ENCODE data around the gene HOXD13.

Gene HOXD13

DNA sequence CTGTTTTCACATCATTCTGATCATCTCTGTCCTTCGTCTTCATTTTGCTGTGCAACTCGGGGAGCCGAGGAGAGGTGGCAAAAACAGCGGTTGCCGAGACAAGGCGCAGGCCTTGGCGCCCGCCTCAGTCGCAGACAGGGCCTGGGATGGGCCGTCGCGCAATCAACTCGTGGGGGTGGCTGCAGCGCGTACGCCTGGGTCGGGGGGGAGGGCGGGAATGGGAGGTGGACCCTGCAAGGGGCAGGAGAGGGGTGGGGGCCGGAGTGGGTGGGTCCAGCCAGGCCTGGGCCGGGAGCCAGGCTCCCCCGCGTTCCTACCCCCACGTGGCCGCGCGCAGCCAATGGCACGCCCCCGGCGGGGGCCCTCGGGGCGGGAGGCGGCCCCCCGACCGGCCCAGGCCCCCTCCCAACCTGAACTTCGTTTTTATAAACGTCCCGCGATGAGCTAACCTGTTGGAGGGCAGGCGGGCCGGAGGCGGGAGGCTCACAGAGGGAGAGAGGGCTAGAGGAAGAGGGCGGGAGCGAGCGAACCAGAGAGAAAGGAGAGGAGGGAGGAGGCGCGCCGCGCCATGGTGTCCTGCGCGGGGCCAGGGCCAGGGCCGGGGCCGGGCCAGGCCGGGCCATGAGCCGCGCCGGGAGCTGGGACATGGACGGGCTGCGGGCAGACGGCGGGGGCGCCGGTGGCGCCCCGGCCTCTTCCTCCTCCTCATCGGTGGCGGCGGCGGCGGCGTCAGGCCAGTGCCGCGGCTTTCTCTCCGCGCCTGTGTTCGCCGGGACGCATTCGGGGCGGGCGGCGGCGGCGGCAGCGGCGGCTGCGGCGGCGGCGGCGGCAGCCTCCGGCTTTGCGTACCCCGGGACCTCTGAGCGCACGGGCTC is at the start of gene HOXD13:
Gene HOXD13 (plus strand): TSS at position 452 of the 875 bp plus-strand sequence. CDS start 170 bp downstream, at position 622.
- no peak for DNase-seq (ENCODE audit: low spot score)

DNA sequence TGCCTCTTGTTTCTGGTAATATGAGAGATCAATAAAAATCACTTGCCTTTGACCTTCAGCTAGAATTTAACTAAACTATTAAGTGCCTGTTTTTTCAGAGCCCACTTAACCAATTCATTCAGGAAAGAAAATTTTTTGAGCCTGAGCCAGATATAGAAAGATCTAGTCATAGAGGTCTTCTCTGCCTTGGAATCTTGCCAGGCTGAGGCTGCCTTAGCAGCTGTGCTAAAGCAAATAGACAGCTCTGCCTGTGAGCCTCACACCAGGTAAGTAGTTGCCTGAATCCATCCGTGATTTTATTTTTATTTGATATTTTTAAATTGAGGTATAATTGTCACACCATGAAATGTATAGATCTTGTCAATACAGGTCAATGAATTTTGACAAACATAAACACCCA is 36.1 kb upstream of the HOXD13 start:
- no peak for DNase-seq (ENCODE audit: low spot score)

DNA sequence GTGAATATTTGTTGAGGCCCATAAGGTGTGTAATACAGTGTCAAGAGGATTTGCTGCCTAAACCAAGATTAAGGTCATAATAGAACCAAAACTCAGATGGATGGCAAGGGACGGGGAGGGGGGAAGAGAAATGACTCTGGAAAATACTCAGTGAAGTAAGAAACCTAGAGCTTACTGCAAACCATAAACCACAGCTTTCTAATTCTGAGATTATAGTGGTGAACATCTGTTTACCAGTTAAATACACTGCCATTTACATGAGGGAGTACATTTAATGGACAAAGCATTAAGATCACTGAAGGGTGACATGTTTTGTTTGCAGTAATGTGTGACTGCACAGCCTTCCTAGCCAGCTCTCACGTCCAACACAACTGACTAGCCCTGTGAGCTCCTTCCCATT is 28.6 kb upstream of the HOXD13 start:
- DNase-seq (ENCODE audit: low spot score) = no peak

DNA sequence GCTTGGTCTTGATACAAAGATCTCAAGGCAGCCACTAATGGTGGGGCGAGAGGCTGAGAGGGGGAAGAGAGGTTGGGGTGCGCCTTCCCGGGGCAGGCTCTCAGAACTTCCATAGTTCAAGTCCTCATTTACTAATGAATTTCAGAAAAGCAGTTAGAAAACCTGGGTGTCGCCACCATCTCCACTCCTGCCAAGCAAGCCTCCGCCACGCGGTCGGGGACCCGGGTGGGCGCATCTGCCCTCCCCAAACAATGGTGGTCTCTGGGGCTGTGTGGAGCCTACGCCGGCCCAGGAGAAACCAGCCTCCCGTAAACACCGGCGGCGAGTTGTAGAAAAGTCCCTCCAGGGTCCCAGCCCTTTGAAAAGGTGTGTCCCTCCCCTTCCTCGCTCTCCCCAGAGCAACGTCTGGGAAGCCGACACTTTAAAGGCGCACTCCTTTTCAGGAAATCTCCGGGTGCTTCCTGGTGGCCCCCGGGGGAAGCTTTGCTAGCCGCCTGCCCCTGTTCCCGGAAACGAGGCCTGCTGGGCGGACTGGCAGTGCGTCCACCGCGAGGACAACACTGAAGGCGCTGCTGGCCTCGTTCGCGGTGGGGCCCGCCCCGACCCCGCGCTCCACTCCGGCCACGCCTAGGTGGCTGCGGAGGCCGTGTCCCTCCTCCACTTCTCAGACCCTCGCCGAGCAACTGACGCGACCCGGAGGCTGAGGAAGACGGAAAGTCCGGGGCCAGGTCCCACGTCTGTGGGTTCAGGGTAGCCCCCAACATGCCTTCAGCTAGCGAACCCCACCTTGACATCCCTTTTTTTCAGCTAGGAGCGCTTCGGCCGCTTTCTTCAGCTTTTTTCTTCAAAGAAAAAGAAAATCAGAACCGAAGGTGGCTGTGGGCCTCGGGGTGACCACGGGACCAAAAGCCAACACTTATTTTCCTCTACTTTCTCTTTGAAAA is 25.6 kb upstream of the HOXD13 start:
- DNase-seq (ENCODE audit: low spot score) = no peak

DNA sequence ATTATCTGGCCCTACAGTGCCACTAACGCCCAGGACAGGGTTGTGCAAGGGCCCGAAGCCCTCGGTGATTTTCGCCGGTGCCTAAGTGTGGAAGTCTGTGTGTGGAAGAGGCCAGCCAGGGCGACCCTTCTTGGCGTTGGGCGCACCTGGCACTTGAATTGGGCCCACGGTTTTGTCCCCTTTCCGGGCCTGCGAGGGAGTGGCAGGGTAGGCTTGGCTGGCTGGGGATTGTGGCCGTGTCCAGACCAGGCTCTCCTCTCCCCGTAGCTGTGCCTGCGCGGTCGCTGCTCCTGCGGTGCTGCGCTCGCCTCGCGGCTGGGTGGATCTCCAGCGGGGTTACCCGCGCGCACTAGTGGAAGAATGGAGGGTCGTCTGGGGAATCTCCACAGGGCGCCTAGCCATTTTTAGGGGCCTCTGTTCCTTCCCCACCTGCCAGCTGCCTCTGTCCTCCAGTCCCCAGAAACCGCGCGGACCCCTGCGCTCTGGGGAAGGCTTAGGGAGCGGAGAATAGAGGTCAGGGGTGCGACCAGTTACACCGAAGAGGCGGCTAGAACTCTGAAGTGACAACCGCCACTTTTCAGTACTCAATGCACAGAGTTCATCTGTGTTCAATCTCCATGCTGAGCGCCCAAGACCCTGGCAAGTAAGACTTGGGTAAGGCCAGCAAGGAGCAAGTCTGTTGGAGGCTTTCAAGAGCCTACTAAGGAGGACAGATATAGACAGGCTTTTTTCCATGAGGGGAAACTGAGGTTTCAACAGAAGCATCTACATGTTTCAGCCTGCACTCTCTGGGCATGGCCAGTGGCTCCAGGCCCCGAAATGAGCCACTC is 24.7 kb upstream of the HOXD13 start:
- DNase-seq (ENCODE audit: low spot score) = no peak

DNA sequence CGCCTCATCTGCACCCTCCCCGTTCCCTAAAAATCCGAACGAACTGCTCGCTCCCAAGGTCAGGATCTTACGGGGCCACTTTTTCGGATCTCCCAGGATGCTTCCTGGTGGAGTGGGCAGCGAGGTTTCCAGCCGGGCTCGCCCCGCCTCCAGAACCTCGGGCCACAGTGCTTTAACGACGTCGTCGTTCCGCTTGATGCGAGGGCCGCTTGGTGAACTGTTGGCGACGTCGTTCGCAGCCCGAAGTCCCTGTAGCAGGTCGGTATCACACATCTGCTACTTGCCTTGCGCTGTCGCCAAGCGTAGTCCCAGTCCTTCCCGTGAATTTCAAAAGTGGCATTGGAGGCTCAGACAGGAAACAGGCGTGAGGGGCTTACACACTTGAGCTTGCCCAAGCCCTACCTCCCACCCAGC is 24.1 kb upstream of the HOXD13 start:
- DNase-seq (ENCODE audit: low spot score) = no peak

DNA sequence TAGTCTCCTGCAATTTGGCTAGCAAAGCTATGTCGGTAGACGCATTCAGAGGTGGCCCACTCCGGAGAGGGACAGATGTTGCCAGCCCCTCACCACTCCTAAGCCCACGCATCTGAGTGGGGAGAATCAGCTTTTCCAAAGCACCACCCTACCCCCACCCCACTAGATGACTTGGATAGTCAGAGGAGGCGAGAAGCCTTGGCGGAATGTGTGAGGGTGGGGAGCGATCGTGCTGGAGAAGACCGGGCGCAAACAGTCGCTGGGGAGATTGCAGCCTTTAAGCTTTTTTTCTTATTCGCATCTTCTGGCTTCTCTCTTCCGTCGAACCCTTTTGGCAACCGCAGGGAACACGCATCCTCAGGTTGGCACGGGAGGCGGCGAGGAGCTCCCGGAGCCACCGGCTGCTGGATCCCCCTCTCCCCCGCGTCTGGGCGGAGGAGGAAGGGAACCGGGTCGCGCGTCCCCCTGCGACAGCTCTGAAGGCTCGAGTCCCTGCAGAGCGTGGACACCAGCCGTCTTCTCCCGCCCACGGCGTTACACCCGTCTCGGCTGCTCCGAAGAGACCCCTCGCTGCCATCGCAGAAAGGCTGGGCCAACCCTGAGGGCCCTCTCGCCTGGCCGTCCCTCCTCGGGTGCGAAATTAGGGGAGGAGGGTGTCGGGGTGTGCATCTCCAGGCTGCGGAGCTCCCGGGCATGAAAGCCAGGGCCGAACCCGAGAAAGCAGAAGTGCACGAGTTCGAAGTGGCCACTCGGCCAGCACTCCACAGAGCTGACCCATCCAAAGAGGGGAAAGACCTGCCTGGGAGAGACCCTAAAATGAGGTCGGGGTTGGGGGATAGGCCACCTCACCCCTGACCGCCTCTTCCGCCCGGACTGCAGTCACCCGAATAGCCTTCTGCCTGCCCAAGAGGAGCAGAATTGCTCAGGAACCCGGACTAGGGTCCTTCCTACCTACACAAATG is 20.9 kb upstream of the HOXD13 start:
- no peak for DNase-seq (ENCODE audit: low spot score)

DNA sequence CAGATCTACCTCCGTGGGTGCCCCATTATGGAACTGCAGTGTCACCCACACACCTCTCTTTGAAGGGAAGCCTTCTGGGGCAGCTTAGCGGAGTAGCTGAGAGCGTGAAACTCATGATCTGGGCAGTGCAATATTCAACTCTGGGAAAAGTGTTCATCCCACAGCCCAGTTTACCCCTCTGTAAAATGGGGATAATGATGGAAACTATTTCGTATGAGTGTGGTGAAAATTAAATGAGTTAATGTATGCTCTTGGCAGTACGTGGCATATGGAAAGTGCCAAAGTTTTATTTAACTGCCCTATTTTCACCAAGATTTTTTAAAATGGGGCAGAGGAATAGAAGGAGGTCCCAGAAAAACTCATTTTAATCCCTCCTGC is 20.2 kb upstream of the HOXD13 start:
- DNase-seq (ENCODE audit: low spot score) = no peak

DNA sequence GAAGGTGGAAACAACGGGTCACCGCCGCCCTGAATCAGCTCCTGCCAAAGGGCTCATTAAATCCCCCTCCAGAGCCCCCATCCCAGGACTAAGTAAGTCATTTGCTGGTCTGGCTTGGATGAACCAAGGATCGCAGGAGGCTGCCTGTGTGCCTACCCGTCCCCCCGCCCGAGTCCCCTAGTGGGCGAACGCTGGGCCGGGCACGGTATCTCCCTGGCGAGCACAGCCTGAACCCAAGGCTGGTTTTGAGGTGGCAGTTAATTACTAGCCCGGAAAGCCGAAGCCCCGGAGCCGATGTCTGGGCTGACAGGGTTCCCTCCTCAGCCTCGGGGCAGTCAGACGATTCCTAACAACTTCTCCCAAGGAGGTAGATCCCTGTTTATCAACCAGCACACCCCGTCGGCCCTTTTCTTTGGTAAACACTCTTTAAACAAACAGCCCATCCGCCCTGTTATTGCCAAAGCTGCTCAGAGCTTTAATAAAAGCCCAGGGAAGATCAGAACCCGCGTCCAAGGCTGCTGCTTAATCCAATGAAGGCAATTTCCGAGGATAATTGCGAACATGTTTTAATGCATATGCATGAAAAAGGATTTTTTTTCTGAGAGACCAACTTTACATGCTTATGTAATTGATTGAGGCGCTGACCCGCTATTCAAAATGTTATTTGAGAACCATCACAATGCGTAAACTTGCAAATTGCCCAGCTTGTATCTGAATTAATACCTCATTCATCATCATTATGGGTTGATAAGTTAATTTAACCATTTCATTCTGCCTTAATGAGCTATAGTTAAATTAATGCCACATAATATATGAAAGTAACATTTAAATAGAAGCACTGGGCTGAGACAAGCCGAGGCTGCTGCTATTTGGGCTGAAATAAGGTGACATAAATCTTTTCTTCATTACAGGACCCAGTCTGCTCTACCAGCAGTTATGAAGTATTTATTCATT is 19.3 kb upstream of the HOXD13 start:
- DNase-seq (ENCODE audit: low spot score) = no peak

DNA sequence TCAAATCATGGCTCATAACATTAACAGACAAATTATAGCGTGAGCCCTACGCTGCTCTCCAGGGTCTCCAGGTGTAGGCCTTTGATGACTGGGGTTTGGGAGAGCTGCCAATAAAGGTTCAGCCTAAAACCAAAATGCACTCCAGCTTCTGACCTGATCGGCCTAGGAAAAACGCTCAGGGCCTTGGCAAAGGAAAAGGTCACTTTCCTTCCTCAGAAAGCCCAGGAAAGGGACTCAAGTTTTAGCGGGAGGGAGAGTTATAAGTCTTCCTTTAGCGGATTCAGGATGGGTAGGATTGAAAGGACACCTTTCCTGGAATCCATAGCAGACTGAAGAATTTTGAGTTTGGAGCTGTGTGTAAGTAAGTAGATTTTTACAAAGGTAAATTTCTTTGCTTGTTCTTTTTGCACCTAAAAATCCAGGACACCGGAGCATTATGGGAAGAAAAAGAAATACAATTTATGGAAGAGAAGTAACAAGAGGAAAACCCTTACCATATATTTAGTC is 17.5 kb upstream of the HOXD13 start:
- no peak for DNase-seq (ENCODE audit: low spot score)

DNA sequence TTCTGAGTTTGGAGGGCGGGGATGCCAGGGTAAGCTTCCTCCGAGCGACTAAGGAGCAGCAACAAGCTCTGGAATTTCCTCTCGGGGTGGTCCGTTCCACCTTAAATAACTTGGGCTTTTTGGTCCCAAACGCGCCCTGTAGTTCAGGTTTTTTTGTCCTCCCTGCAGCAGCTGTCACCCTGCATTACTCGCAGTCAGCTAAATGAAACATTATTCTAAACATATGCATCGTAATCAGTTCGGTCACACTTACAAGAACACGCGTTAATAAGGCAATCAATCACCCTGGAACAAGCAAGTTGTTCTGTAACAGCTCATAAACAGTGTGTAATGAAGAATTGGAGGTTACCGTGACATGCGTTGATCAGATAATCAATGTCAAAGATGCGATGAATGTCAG is 17.0 kb upstream of the HOXD13 start:
- DNase-seq (ENCODE audit: low spot score) = no peak

DNA sequence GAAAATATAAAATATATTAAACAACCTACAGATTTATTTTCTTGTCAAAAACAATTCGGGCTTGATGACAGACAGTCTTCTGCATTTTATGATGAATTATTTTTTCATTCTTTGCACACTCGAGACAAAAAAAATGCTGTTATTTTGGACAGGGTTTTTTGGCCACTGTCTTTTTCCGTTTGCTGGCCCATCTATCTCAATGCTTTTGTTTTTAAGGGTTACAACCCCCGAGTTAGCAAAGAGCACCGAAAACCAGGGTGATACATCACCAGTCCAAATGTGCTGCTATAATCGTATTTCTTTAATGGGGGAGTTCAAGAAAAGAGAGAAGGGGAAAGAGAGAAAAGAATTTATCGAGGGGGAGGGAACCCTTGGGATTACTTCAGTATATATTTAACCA is 16.5 kb upstream of the HOXD13 start:
- no peak for DNase-seq (ENCODE audit: low spot score)

DNA sequence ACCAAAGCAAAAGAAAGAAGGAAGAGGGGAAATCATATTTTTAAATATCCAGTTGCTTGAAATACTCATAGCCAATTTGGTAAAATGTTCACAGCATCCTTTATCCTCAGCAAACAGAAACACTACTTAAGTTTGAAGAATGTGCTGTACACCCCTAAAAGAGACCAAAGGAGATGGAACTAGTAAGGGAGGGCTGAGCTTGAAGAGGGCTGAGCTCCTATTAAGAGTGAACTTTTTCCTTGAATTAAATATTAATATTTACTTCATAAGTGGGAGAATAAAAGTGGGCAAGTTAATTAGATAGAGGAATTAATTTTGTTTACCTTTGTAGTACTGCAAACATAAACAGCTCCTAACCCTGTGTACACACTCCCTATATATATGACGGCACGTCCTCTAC is 15.7 kb upstream of the HOXD13 start:
- DNase-seq (ENCODE audit: low spot score) = no peak

DNA sequence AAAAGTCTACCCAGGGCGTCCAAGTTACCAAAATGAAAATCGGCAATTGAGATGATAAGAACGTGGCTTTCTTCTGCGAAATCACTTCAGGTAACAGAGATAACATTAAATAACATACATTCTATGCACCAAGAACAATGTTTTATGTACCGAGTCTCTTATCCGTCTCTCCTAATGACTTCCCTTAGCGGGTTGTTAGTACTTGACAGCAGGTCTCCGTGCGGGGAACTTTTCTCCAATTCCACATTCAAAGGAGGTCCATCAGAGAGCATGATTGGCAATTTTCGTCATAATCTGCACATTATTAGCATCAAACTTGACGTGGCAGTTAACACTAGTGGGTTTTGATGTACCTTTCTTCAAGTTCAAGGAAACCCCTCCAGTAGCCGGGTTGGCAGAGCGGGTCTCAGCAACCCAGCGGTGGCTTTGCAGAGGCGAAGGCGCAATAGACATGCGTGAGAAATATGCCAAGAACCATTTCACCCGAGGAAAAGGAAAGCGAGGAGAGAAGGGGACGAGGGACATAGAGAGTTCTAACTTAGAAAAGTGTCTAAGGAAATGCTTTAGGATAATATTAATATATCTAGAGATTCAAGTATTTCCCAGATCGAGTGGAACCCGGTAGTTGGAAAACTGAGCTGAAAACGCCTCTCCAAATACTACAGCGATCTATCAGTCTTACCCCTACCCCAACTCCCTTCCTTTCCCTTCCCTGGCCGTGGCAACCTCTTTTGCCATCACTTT is 13.8 kb upstream of the HOXD13 start:
- DNase-seq (ENCODE audit: low spot score) = no peak

DNA sequence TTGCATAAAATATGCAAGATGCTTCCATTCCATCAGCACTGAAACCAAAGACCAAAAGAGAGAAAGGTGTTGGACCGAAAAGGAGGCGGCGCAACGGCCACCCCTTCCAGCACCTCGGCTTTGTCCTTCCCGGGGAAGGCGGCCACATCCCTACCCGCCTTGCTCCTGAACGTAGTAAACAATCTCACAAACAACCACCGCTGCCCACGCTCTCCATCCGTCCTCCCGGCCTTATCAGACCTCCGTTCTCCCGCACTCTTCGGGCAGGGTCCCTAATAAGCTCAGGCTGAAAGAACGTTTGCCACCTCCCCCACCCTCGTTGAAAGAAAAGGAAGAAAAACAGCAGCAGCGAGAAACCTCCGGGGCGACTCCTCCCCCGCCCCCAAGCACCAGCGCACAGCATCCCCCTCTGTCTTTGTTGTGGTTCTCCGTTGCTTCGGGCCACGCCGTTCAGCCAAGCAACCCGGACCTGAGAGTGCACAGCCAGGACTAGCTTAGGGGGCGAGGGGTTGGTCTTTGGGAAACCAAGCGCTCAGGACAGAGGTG is 13.2 kb upstream of the HOXD13 start:
- DNase-seq (ENCODE audit: low spot score) = no peak

DNA sequence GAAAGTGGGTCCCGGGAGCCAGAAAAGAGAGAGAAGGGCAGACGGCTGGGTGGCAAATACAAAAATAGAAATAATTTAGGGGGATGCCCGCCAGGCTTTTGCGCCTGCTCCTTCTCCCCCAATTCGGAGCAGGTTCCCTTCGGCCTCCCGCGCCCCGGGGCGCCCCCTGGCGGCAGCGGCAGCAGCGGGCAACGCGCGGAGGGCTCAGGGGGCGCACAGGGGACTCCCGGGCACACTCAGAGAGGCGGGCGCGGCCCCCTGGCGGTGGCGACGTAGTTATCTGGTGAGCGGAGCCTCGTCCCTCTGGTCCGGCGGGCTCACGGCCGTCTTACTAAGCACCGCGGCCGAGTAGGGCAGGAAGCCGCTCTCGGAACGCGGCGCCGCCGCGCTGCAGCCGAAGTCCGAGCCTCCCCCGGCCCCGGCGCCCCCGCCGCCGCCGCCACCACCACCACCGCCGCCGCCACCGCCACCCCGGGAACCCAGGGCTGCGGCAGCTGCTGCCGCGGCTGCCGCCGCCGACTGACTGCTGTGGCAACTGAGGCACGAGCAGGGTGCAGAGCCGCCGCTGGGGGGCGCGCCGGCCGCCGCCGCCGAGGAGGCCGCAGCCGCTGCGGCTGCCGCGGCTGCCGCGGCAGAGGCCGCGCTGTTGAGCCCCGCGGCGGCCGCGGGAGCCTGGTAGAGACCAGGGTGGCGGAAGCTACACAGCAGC is 12.5 kb upstream of the HOXD13 start:
- DNase-seq (ENCODE audit: low spot score) = peak; percentile 80

DNA sequence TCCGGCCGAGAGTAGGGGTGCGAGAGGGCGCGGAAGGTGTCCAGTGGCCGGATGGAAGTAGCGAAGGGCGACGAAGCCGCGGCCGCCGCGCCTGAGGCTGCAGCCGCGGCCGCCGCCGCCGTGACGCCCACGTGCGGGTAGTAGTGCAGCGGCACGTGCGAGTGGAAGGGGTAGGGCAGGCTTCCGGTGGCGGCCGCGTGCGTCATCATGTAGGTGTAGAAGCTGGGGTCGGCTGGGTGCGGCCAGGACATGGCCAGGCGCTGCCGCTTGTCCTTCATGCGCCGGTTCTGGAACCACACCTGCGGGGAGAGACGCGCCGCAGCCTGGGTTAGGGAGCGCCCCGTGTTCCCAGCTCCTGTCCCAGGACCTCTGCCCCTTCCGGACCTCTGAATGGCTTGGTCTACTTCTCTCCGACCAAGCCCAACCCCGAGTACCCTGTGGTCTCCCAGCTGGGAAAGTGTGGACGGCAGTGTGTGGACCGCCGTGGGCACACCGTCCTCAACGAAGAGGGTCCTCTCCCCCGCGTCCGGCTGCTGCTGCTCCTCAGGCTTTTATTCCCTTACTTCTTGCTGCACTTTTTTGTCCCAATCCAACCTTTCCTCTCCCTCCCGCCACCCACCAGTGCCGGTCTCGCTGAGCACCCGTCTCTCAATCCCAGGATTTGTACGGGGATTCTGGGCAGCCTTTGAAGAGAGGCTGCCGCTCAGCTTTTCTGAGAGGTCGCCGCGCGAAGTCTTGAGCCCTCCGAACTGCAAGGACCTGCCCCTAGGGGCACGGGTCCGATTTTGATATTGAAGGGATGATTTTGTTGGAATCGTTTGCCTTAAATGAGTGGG is 11.8 kb upstream of the HOXD13 start:
- no peak for DNase-seq (ENCODE audit: low spot score)
